Measurements from ENCODE around the gene GGN.

GGN gene

GRCh38 chr19:38402967-38403674 is 15.3 kb upstream of the GGN start, which contains the start of gene FAM98C:
Gene FAM98C, plus strand, starts transcription at chr19:38403093. Its CDS starts 61 bp downstream, at chr19:38403154.
- POLR2A ChIA-PET = interaction anchor here (0.6 to 2.8 kb wide), 15 partner anchors 10 to 936 kb away, joined by 3 to 23 read pairs (median 4); partner anchors contain the start of genes ACTN4, CATSPERG, EIF3K and GGN
- CTCF ChIA-PET = interaction anchor here (0.6 to 1.7 kb wide), 20 partner anchors 8 to 527 kb away, joined by 3 to 11 read pairs (median 4); partner anchors contain the start of genes GGN, MAP4K1, MRPS12 and SARS2
- TF ChIP-seq ELF4 (IDR thresholded peaks at IDR 0.05) (peak; percentile 30; the same call in 1 of the 2 replicates), FOXM1 (IDR thresholded peaks at IDR 0.05; ENCODE audit: borderline replicate concordance) (peak; percentile 25; the same call in 1 of the 2 replicates), L3MBTL2 (conservative IDR thresholded peaks at IDR 0.05) (peak; percentile 67), SP1 (IDR thresholded peaks at IDR 0.05) (peak; percentile 71), BHLHE40 (IDR thresholded peaks at IDR 0.05; ENCODE audit: borderline replicate concordance) (no peak)
- peak; percentile 99 for DNase-seq (ENCODE audit: extremely low spot score)

GRCh38 chr19:38402623-38402966 is 14.8 kb upstream of the GGN start:
- ChIA-PET CTCF (interaction anchor here (0.6 to 1.7 kb wide), 18 partner anchors 8 to 486 kb away, joined by 3 to 11 read pairs (median 4); partner anchors contain the start of genes GGN and MAP4K1), POLR2A (interaction anchor here (0.6 to 2.8 kb wide), 14 partner anchors 10 to 936 kb away, joined by 3 to 23 read pairs (median 4); partner anchors contain the start of genes ACTN4, CATSPERG, EIF3K and GGN)
- DNase-seq (ENCODE audit: extremely low spot score) = no peak
- peak; percentile 79 for TF ChIP-seq PKNOX1 (IDR thresholded peaks at IDR 0.05)
- no peak for TF ChIP-seq LEF1 (IDR thresholded peaks at IDR 0.05; ENCODE audit: borderline replicate concordance)

GRCh38 chr19:38401148-38401547 is 13.3 kb upstream of the GGN start:
- ChIA-PET CTCF (no interaction called here), POLR2A (no interaction called here)
- TF ChIP-seq PKNOX1 (IDR thresholded peaks at IDR 0.05) (no peak), HDGF (IDR thresholded peaks at IDR 0.05; ENCODE audit: borderline replicate concordance) (no peak), ZNF384 (IDR thresholded peaks at IDR 0.05) (no peak), L3MBTL2 (conservative IDR thresholded peaks at IDR 0.05) (no peak), SP1 (IDR thresholded peaks at IDR 0.05) (no peak), SUZ12 (IDR thresholded peaks at IDR 0.05) (no peak), FOXA1 (IDR thresholded peaks at IDR 0.05) (no peak), ELF4 (IDR thresholded peaks at IDR 0.05) (no peak), ARNT (IDR thresholded peaks at IDR 0.05) (no peak), CTBP1 (IDR thresholded peaks at IDR 0.05; ENCODE audit: borderline replicate concordance) (no peak), NFRKB (IDR thresholded peaks at IDR 0.05) (no peak), BHLHE40 (IDR thresholded peaks at IDR 0.05; ENCODE audit: borderline replicate concordance) (no peak), TARDBP (IDR thresholded peaks at IDR 0.05) (no peak), LEF1 (IDR thresholded peaks at IDR 0.05; ENCODE audit: borderline replicate concordance) (no peak)
- no peak for DNase-seq (ENCODE audit: extremely low spot score)

DNA sequence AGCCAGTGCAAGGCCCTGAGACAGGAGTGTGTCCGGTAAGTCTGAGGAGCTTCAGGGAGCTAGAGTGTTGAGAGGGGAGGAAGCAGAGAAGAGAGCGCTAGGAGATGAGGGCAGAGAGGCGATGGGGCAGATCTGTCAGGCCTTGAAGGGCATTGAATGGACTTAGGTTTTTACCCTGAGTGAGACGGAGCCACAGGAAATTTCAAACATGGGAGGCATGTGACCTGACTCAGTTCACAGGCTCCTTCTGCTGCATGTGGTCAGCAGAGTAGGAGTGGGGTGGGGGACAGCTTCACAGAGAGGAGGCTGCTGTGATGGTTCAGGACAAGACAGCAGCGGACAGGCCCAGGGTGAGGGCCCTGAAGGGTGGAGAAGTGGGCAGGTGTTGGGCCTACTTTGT is 12.5 kb upstream of the GGN start:
- TF ChIP-seq FOXK2 (IDR thresholded peaks at IDR 0.05) = no peak
- TF ChIP-seq CTBP1 (IDR thresholded peaks at IDR 0.05; ENCODE audit: borderline replicate concordance) = no peak
- no peak for TF ChIP-seq ZNF384 (IDR thresholded peaks at IDR 0.05)
- TF ChIP-seq NFRKB (IDR thresholded peaks at IDR 0.05) = no peak
- no peak for TF ChIP-seq L3MBTL2 (conservative IDR thresholded peaks at IDR 0.05)
- DNase-seq (ENCODE audit: extremely low spot score) = no peak
- POLR2A ChIA-PET = no interaction called here
- CTCF ChIA-PET = no interaction called here

GRCh38 chr19:38399537-38399936 is 11.7 kb upstream of the GGN start:
- ChIA-PET CTCF (no interaction called here), POLR2A (no interaction called here)
- TF ChIP-seq BHLHE40 (IDR thresholded peaks at IDR 0.05; ENCODE audit: borderline replicate concordance) (no peak), PKNOX1 (IDR thresholded peaks at IDR 0.05) (no peak), SUZ12 (IDR thresholded peaks at IDR 0.05) (no peak), FOXK2 (IDR thresholded peaks at IDR 0.05) (no peak), CTBP1 (IDR thresholded peaks at IDR 0.05; ENCODE audit: borderline replicate concordance) (no peak), ARNT (IDR thresholded peaks at IDR 0.05) (no peak), L3MBTL2 (conservative IDR thresholded peaks at IDR 0.05) (no peak), LEF1 (IDR thresholded peaks at IDR 0.05; ENCODE audit: borderline replicate concordance) (no peak), TARDBP (IDR thresholded peaks at IDR 0.05) (no peak), ZNF384 (IDR thresholded peaks at IDR 0.05) (no peak), FOXM1 (IDR thresholded peaks at IDR 0.05; ENCODE audit: borderline replicate concordance) (no peak), FOXA1 (IDR thresholded peaks at IDR 0.05) (no peak), ELF4 (IDR thresholded peaks at IDR 0.05) (no peak), NFRKB (IDR thresholded peaks at IDR 0.05) (no peak)
- no peak for DNase-seq (ENCODE audit: extremely low spot score)

- TF ChIP-seq ZNF384 (IDR thresholded peaks at IDR 0.05) (no peak), FOXA1 (IDR thresholded peaks at IDR 0.05) (no peak), BHLHE40 (IDR thresholded peaks at IDR 0.05; ENCODE audit: borderline replicate concordance) (no peak), SUZ12 (IDR thresholded peaks at IDR 0.05) (no peak), LEF1 (IDR thresholded peaks at IDR 0.05; ENCODE audit: borderline replicate concordance) (no peak), L3MBTL2 (conservative IDR thresholded peaks at IDR 0.05) (no peak), SP1 (IDR thresholded peaks at IDR 0.05) (no peak), HDGF (IDR thresholded peaks at IDR 0.05; ENCODE audit: borderline replicate concordance) (no peak), ELF4 (IDR thresholded peaks at IDR 0.05) (no peak), ARNT (IDR thresholded peaks at IDR 0.05) (no peak), FOXM1 (IDR thresholded peaks at IDR 0.05; ENCODE audit: borderline replicate concordance) (no peak), NFRKB (IDR thresholded peaks at IDR 0.05) (no peak), PKNOX1 (IDR thresholded peaks at IDR 0.05) (no peak), TARDBP (IDR thresholded peaks at IDR 0.05) (no peak), FOXK2 (IDR thresholded peaks at IDR 0.05) (no peak), CTBP1 (IDR thresholded peaks at IDR 0.05; ENCODE audit: borderline replicate concordance) (no peak)
- POLR2A ChIA-PET = no interaction called here
- CTCF ChIA-PET = no interaction called here
- no peak for DNase-seq (ENCODE audit: extremely low spot score)
Observed at GRCh38 chr19:38399081-38399480, 11.2 kb upstream of the GGN start.
